Endothelial cell of umbilical vein (primary cell): Measurements from ENCODE around the gene AP1B1. TPM values are rescaled to one million over a fixed set of nuclear protein-coding genes. Genes with fewer than 3 reads are reported as not detected.

Experiments
- BruUV-seq: library from RNA; stranded (reverse); fragments of 400-500 nt; replicated peaks from 2 replicates; lab custom pipeline; 2021; lab: Mats Ljungman, UMichigan
- CTCF ChIA-PET: fragments of 300-600, 350-600 bp; sonication (Branson Sonifier 250); formaldehyde crosslinking; loops from one replicate; lab custom pipeline; 2021; ENCODE audit warnings: antibody characterized with exemption, inconsistent platforms; lab: Charles Lee
- POLR2A ChIA-PET: fragments of 300-600, 350-600 bp; sonication (Branson Sonifier 250); formaldehyde crosslinking; loops from one replicate; lab custom pipeline; 2021; ENCODE audit warnings: antibody characterized with exemption, inconsistent platforms; lab: Charles Lee
- DNase-seq: peaks from one replicate; pipeline ENCODE4 v3.0.0-alpha.2; 2011; ENCODE audit warnings: low read depth, low spot score
- FAIRE-seq: peaks from 2 replicates; lab custom pipeline; 2011; peaks lifted over from hg19 to GRCh38; lab: Jason Lieb, UNC
- H2AFZ ChIP-seq: 2 replicates; pipeline ENCODE4 v1.6.0; 2012; ENCODE audit warnings: low read depth, low read length, control low read depth, inconsistent platforms
- H3K27ac ChIP-seq: 2 replicates; pipeline ENCODE4 v1.5.1; 2011; ENCODE audit warnings: low read depth, mild to moderate bottlenecking, control low read depth, low read length, moderate library complexity; ENCODE audit not compliant: insufficient read depth
- H3K27me3 ChIP-seq, 2 experiments: 2 replicates each; pipeline versions ENCODE4 v1.6.0 to v1.6.1; 2011; ENCODE audit warnings: low read length in 2 of 2, mixed read lengths in 1 of 2; ENCODE audit not compliant: control insufficient read depth in 2 of 2, insufficient read depth in 2 of 2
- H3K36me3 ChIP-seq, 2 experiments: 2 replicates in 1 of 2; 3 replicates in 1 of 2; pipeline ENCODE4 v1.5.1; 2011; ENCODE audit warnings: low read length in 2 of 2, mild to moderate bottlenecking in 1 of 2, moderate library complexity in 1 of 2; ENCODE audit not compliant: control insufficient read depth in 2 of 2, insufficient read depth in 2 of 2; ENCODE audit errors: extremely low read depth in 1 of 2
- H3K4me1 ChIP-seq: 3 replicates; pipeline ENCODE4 v1.5.1; 2011; ENCODE audit warnings: mild to moderate bottlenecking, low read length; ENCODE audit not compliant: control insufficient read depth, insufficient read depth; ENCODE audit errors: extremely low read depth
- H3K4me2 ChIP-seq: 2 replicates; pipeline ENCODE4 v1.6.1; 2011; ENCODE audit warnings: low read length, control low read depth, mixed read lengths; ENCODE audit not compliant: insufficient read depth
- H3K4me3 ChIP-seq, 3 experiments: fragments of 200-600 bp in 1 of 3; sonication (generic), shearing (Covaris generic) in 1 of 3; replicated peaks in 1 of 3; 2 replicates each; pipeline ENCODE4 v1.5.1; 2011 to 2016; ENCODE audit warnings: control low read depth in 3 of 3, low read length in 3 of 3, mild to moderate bottlenecking in 2 of 3, inconsistent platforms in 1 of 3, low read depth in 1 of 3, moderate library complexity in 1 of 3; ENCODE audit not compliant: insufficient read depth in 1 of 3
- H3K79me2 ChIP-seq: 2 replicates; pipeline ENCODE4 v1.6.0; 2012; ENCODE audit warnings: low read length, inconsistent platforms; ENCODE audit not compliant: control insufficient read depth, insufficient read depth
- H3K9ac ChIP-seq: replicated peaks from 2 replicates; pipeline ENCODE3; 2011; ENCODE audit warnings: low read length, control low read depth; ENCODE audit not compliant: insufficient read depth; ENCODE audit errors: extremely low read depth
- H3K9me1 ChIP-seq: replicated peaks from 3 replicates; pipeline ENCODE4 v1.6.0; 2011; ENCODE audit warnings: mild to moderate bottlenecking, low read length; ENCODE audit not compliant: control insufficient read depth, insufficient read depth; ENCODE audit errors: extremely low read depth
- H3K9me3 ChIP-seq: replicated peaks from 2 replicates; pipeline ENCODE4 v1.5.1; 2012; ENCODE audit warnings: low read length, inconsistent platforms; ENCODE audit not compliant: control insufficient read depth, insufficient read depth
- H4K20me1 ChIP-seq: replicated peaks from 2 replicates; pipeline ENCODE3; 2011; ENCODE audit warnings: mild to moderate bottlenecking, low read length; ENCODE audit not compliant: control insufficient read depth, insufficient read depth; ENCODE audit errors: extremely low read depth
- EZH2 ChIP-seq: IDR thresholded peaks from 2 replicates; pipeline ENCODE4 v1.6.1; 2012; ENCODE audit warnings: borderline replicate concordance, low read depth, mild to moderate bottlenecking, moderate library complexity, low read length, inconsistent platforms; ENCODE audit not compliant: severe bottlenecking
- FOS ChIP-seq: IDR thresholded peaks from 2 replicates; pipeline ENCODE4 v1.6.1; 2011; ENCODE audit warnings: mild to moderate bottlenecking, low read length, moderate library complexity, borderline replicate concordance; ENCODE audit not compliant: insufficient read depth
- GATA2 ChIP-seq: IDR thresholded peaks from 2 replicates; pipeline ENCODE4 v1.7.0; 2011; ENCODE audit warnings: low read depth, mild to moderate bottlenecking, moderate library complexity, mixed read lengths, low read length; ENCODE audit not compliant: insufficient read length, insufficient read depth
- JUN ChIP-seq: IDR thresholded peaks from 2 replicates; pipeline ENCODE4 v1.6.1; 2011; ENCODE audit warnings: borderline replicate concordance, low read depth; ENCODE audit not compliant: insufficient read length, insufficient read depth
- MYC ChIP-seq: IDR thresholded peaks from one replicate; pipeline ENCODE4 v1.6.1; 2011; ENCODE audit warnings: mild to moderate bottlenecking, low read depth, low read length
- POLR2A ChIP-seq: IDR thresholded peaks from 2 replicates; pipeline ENCODE4 v1.6.1; 2012; ENCODE audit warnings: low read depth, mild to moderate bottlenecking, control low read depth, low read length
- POLR2AphosphoS5 ChIP-seq: IDR thresholded peaks from 2 replicates; pipeline ENCODE4 v1.6.1; 2012; ENCODE audit warnings: low read depth, mild to moderate bottlenecking, control low read depth, low read length, moderate library complexity; ENCODE audit not compliant: insufficient read depth
- dilution Hi-C: fragments of 300-500 bp; cut with MboI; formaldehyde crosslinking; loops from one replicate; pipeline ENCODE4 v1.15.0; 2019; ENCODE audit warnings: low sequenced_read_pairs; ENCODE audit not compliant: extremely low pct_ligation_motif_present
- intact Hi-C: fragments of 100-400 bp; cut with micrococcal nuclease; formaldehyde crosslinking; loops from one replicate; pipeline ENCODE4 v1.10.0; 2022
- polyA plus RNA-seq, 4 experiments: library from polyadenylated mRNA; depleted of rRNA in 3 of 4; stranded (reverse) in 3 of 4; unstranded in 1 of 4; fragments of >200 nt; gene quantifications; 2 replicates each; pipeline versions ENCODE4 v1.2.1 to v1.2.3, GENCODE V29; 2011 to 2012; ENCODE audit warnings: missing spikeins in 1 of 4
- total RNA-seq: library from RNA; stranded (reverse); gene quantifications from 2 replicates; pipeline ENCODE4 v1.2.3, GENCODE V29; 2021
- TF ChIP-seq, protein P1 (sequence below): IDR thresholded peaks from 2 replicates; pipeline ENCODE4 v1.6.1; 2011; ENCODE audit not compliant: insufficient read depth, insufficient read length
- TF ChIP-seq, protein P2 (sequence below), 2 donors: IDR thresholded peaks; 1 replicate in 1 of 2; 2 replicates in 1 of 2; pipeline ENCODE4 v1.5.1; 2011; ENCODE audit warnings: low read length in 2 of 2, mild to moderate bottlenecking in 2 of 2, moderate library complexity in 2 of 2, control low read depth in 1 of 2, inconsistent platforms in 1 of 2, low read depth in 1 of 2; ENCODE audit not compliant: insufficient read depth in 1 of 2; ENCODE audit errors: extremely low read depth in 1 of 2

The AP1B1 gene
- total and polyA plus RNA-seq, 2 donors (not counting 3 experiments of a cell fraction or from before 2014, with no cell fraction given) = 107 to 131 TPM

DNA sequence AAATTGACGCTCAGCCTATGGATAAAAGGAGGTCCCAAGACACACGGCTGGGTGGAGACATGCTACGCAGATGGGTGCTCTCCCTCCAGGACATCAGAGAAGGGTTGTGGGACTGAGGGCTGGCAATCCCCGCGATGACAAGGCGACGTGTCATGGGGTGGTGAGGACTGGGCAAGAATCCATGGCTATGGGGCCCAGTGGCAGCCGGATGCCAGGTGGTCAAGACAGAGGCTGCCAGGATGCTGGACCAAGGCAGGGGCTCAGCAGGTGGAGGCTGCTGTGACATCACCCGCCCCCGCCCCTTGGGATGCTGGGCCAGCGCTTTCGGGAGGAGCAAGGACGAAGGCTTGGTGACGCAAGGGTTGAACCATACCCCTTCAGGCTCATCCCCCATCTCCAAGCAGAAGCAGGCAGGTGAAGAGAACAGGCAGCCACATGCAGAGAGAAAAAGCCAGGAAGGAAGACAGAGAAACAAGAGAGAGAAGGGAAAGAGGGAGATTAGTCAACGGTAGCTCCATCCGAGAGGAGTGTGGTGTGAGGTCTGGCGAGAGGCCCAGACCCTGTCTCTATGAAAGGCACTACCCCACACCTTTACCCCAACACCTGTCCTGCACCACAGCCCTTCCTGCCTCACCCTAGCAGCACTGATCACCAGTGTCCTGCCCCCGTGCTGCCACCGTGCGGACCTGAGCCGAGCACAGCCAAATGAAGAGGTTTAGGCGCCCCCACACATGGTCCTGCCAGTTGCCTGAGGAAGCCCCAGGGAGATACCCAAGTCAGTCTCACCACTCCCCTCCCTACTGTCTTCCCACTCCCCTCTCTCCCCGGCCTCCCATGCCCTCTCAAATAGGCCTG, 48.8 kb downstream of the AP1B1 start:
- BruUV-seq = no TSS peak
- peaks cover 13 to 85% of the 10 kb centered on the region in 2 experiments for H3K36me3 ChIP-seq
- no peak overlapping the region for H3K9ac ChIP-seq
- no peaks in the 10 kb centered on the region for H3K27me3 ChIP-seq
- TF ChIP-seq MYC (no peak), EZH2 (no peak), POLR2A (no peak), FOS (no peak), GATA2 (no peak), JUN (no peak), POLR2AphosphoS5 (no peak)
- TF ChIP-seq, protein P1, sequence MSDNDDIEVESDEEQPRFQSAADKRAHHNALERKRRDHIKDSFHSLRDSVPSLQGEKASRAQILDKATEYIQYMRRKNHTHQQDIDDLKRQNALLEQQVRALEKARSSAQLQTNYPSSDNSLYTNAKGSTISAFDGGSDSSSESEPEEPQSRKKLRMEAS = no peak
- TF ChIP-seq, protein P2, sequence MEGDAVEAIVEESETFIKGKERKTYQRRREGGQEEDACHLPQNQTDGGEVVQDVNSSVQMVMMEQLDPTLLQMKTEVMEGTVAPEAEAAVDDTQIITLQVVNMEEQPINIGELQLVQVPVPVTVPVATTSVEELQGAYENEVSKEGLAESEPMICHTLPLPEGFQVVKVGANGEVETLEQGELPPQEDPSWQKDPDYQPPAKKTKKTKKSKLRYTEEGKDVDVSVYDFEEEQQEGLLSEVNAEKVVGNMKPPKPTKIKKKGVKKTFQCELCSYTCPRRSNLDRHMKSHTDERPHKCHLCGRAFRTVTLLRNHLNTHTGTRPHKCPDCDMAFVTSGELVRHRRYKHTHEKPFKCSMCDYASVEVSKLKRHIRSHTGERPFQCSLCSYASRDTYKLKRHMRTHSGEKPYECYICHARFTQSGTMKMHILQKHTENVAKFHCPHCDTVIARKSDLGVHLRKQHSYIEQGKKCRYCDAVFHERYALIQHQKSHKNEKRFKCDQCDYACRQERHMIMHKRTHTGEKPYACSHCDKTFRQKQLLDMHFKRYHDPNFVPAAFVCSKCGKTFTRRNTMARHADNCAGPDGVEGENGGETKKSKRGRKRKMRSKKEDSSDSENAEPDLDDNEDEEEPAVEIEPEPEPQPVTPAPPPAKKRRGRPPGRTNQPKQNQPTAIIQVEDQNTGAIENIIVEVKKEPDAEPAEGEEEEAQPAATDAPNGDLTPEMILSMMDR (IDR thresholded peaks at IDR 0.05; ENCODE audit: extremely low read depth in 1 of 2, insufficient read depth in 1 of 2, low read depth in 1 of 2, low read length in 2 of 2) = no peak
- H3K27ac ChIP-seq = no peak overlapping the region
- H3K4me3 ChIP-seq = no peak overlapping the region
- H2AFZ ChIP-seq = no peak overlapping the region
- H3K4me2 ChIP-seq = no peak overlapping the region
- intact Hi-C loops = no loop called here
- no peak for FAIRE-seq
- no peaks in the 10 kb centered on the region for H3K4me1 ChIP-seq
- dilution Hi-C loops = no loop called here
- no peaks in the 10 kb centered on the region for H3K9me3 ChIP-seq
- H3K9me1 ChIP-seq = no peaks in the 10 kb centered on the region
- DNase-seq = no peak
- POLR2A ChIA-PET = no interaction called here
- CTCF ChIA-PET = no interaction called here
- no peaks in the 10 kb centered on the region for H3K79me2 ChIP-seq
- no peaks in the 10 kb centered on the region for H4K20me1 ChIP-seq
